ENCODE results near the gene SNRPD2.
A peak's percentile ranks its signal among the peaks of the same experiment; 100 is the strongest.

Gene SNRPD2

GRCh38 chr19:45655073-45655472, 36.7 kb downstream of the SNRPD2 start:
- no peak for DNase-seq

GRCh38 chr19:45653634-45654033, 38.1 kb downstream of the SNRPD2 start:
- DNase-seq, result no peak

- no peak for DNase-seq
Observed at GRCh38 chr19:45650722-45651121, 41.0 kb downstream of the SNRPD2 start.

DNA sequence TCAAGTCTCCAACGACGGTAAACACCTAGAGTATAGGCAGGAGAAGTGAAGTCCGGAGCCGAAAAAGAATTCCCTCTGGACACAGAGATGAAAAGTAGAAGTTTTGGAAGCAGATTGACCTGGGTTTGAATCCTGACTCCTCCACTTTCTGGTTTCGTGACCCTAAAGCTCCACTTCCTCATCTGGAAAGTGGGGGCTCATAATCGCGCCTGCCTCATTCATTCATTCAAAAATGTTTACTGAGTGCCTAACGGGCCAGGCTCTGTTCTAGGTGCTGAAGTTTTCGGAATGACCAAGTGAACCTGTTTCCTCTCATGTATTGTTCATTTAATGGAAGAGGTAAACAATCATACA, 45.4 kb downstream of the SNRPD2 start:
- no peak for DNase-seq

- DNase-seq, result peak; percentile 82 to 91
Observed at GRCh38 chr19:45645631-45646344, 46.0 kb downstream of the SNRPD2 start.

DNA sequence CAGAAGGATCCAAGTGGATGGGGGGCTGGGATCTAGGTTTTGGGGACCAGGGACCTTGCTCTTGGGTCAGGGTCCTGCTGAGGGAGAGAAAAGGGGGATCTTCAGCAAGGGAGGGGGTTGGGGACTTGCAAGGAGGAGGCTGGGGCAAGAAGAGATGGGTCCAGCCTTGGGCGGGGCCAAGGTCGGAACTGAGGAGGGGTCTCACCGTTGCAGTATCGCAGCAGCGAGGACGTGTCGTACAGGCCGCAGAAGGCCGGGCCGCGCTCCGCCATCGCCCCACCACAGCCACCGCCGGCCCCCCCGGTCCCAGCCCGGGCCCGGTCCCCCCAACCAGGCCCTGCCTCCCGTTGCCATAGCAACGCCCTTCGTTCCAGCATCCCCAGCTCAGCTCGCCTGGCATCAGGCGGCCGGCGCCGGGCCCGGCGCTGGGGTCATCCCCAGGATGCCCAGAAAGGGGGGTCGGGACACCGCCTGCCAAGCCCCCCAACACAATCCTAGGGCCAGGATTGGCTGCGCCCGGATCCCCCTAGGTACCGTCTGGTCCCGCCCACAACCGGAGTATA, 46.6 kb downstream of the SNRPD2 start:
- no peak for DNase-seq

DNA sequence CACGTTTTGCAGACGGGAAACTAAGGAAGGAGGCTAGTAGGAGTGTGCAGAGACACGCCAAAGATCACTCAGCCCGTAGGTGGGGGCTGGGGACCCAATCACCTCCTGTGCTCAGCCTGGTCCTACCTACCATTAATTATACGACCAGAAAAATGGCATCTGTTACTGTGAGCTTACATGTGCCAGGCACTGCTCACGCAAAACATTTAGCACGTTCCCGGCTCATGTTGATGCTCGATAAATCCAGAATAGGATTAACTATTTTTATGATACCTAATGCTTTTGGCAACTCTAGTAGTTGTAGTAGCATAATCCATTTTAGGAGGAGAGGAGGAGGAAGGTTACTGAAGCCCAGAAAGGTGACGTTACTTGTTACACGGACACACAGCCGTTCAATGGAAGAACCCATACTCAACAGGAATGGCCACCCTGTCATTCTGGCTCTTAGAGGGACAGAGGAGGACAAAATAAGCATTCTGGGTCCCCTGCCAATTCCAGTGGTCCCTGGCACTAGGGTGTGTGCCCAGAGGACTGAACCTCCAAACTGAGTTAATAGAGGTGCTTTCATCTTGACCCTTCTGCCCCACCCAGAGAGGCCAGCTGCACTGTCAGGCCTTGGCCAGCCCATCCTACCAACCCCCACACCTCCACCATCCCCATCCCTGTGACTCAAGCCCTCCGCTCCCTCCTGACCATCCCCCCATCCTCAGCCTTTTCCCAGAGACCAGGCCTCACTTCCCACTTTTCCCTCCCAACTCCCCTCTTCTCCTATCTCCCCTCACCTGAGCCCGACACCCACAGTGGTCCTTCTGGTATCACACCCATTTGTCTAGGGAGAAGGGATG, 47.6 kb downstream of the SNRPD2 start:
- DNase-seq, result no peak

DNA sequence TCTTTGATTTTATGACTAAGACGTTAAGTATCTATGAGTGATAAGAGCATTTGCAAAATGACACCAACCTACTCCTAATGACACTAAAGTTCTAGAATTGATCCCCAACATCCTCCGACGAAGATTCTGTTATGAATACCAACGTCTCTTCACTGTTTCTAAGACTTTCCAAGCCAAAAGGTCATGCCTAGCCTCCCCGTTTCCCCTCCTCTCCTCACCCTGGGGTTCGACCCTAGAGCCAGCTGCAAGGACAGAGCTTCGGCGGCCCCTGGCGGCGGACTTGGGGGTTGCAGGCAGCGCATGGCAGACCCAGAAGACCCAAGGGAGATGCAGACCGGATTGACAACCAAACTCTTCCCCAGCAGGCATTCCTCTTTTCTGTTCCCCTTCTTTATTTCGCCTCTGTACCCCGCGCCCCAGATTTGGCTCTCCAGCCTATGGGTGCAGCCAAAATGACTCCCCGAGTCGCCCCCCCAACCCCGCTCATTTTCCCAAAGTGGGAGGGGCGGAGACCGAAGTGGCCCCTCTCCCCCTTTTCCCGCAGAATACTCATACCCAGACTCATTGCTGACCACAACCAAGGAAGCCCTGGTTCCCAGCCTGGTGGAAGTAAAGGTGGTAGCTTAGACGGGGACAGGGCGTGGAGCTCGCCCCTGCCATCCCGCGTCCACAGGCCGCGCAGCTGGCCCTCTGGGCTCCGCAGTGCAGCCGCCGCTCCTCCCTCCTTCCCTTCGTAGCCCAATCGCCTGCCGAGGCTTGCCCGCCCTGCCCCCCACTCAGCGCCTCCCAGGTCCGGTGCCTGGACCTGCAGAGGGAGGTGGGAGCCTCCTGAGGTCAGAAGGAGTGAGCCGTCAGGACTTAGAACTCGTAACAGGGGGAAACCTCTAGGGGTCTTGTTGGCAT, 48.5 kb downstream of the SNRPD2 start:
- DNase-seq, result peak; percentile 89 to 92

GRCh38 chr19:45641274-45642105, 50.3 kb downstream of the SNRPD2 start:
- DNase-seq, result peak; percentile 87 to 89

DNA sequence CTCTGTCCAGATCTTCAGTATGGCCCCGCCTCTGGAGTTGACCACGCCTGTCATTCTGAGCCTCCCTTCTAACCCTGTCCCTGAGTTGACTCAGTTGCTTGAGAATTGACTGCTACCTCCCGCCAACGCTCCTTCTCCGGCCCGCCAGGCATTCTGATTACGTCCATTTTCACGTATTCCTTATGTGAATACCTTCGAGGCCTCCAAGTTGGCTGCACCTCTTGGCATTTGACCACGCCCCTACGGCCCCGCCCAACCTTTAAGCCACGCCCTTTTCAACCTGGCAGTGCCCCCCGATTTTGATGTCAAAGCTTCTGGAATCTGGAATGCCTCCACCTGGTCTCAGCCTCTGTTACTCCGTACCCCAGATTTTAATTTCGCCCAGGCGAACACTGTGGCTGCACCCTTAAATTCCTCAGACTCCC, 50.9 kb downstream of the SNRPD2 start:
- no peak for DNase-seq

DNA sequence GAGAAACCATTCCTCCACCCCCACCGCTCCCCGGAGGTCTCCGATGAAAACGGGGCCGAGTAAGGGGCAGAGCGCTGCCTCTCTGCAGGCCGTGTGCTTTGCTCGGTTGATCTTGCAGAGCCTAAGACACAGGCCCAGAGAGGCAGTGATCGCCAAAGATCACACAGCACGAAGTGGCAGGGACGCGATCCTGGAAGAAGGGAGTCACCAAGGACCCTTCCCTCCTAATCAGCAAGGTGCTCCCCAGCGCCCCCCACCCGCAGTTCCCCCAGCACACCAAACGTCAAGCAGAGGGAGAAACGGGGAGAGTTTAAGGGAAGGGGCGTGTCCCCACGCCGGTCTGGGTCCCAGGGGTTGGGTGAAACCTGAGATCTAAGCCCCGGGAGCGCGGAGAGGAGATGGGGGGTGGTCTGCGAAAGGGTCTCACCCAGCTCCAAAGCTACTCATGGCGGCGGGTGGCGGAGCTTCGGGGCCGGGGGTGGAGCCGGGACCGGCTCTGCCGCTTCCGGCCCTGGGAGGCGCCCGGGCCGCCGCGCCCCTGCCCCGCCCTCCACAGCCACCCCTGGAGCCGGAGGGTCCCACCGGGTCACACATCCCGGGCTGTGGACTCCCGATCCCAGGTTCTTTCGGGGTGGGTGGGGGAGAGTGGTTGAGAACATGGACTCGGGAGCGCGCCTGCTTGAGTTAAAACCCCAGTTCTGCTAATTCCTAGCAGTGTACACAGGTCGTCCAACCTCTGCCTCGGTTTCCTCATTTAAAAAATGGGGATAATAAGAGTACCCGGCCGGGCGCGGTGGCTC, 52.6 kb downstream of the SNRPD2 start, which contains the start of gene EML2:
TSS of gene EML2 (minus strand) at position 468 of the 800 bp plus-strand sequence. CDS start at position 447, 21 bp downstream.
- DNase-seq, result peak; percentile 33 to 56

DNA sequence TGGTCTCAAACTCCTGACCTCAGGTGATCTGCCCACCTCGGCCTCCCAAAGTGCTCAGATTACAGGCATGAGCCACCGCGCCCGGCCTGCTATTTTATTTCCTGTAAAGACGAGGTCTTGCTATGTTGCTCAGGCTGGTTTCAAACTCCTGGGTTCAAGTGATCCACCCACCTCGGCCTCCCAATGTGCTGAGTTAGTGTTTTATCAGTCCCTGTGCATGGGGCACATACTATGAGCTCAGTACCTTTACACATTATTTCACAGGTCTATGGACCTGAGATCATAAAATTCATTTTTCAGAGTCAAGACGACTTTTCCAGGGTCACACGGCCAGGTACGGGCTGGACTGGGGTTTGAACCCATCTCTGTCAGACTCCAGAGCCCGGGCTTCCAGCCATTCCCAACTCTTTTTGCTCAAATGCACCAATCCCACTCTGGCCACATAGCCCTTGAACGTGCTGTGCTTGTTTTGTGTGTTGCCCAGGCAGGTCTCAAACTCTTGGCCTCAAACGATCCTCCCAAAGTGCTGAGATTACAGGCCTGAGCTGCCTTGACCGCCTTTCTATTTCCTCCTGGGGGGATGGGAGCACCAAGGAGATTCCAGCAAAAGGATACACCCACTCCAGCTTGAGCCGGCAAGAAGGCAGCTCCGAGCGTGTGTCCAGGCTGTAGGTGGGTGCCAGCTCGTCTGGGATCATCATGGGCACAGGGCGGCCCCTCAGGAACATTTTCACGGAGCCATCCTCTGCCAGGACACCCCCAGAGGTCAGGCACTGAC, 53.7 kb downstream of the SNRPD2 start:
- no peak for DNase-seq
